Stimulated activated CD8-positive, alpha-beta memory T cell treated with anti-CD3 and anti-CD28 coated beads, Interleukin-7, amount 100 ng/mL, for 48 hours (primary cell): Measurements from ENCODE around the gene AVPI1.
"Not testable (repeated sequence)": the region's sequence is repeated elsewhere in the genome, so short reads cannot be mapped to it uniquely, and the experiment has no call there.

ENCODE experiments used
- DNase-seq, 2 donors: peaks; one replicate each; pipeline ENCODE4 v3.0.0-alpha.2; 2020; ENCODE audit warnings: low read depth in 1 of 2; ENCODE audit errors: extremely low read depth in 1 of 2

AVPI1 gene

GRCh38 chr10:97713339-97713825 is 26.3 kb upstream of the AVPI1 start, which contains the start of gene MARVELD1:
TSS of gene MARVELD1 (plus strand) at chr10:97713730. CDS start at chr10:97713877, 147 bp downstream.
- no peak for DNase-seq

- DNase-seq: no peak
Measured at GRCh38 chr10:97711640-97712572, 24.9 kb upstream of the AVPI1 start.

- DNase-seq: no peak
Measured at GRCh38 chr10:97708976-97709946, 22.2 kb upstream of the AVPI1 start.

- no peak for DNase-seq
Measured at GRCh38 chr10:97708167-97708566, 21.1 kb upstream of the AVPI1 start.

GRCh38 chr10:97707134-97707861 is 20.3 kb upstream of the AVPI1 start:
- no peak for DNase-seq

GRCh38 chr10:97705006-97705670 is 18.1 kb upstream of the AVPI1 start:
- no peak for DNase-seq

- no peak for DNase-seq
Measured at GRCh38 chr10:97704341-97704740, 17.3 kb upstream of the AVPI1 start.

- DNase-seq: no peak
Measured at GRCh38 chr10:97703398-97704067, 16.5 kb upstream of the AVPI1 start.

GRCh38 chr10:97701438-97702069 is 14.5 kb upstream of the AVPI1 start:
- no peak for DNase-seq

- not testable (repeated sequence) for DNase-seq
Measured at GRCh38 chr10:97698072-97698655, 11.1 kb upstream of the AVPI1 start.

GRCh38 chr10:97690133-97690532 is 3.1 kb upstream of the AVPI1 start:
- DNase-seq: no peak

- no peak for DNase-seq
Measured at GRCh38 chr10:97689559-97690020, 2.5 kb upstream of the AVPI1 start.

- DNase-seq: no peak
Measured at GRCh38 chr10:97687785-97688781, 1.0 kb upstream of the AVPI1 start.

GRCh38 chr10:97686301-97686961 is 610 bp downstream of the AVPI1 start:
- no peak for DNase-seq

GRCh38 chr10:97685395-97685958 is 1.6 kb downstream of the AVPI1 start:
- DNase-seq: no peak

GRCh38 chr10:97684866-97685394 is 2.1 kb downstream of the AVPI1 start:
- DNase-seq: no peak
